ELF-1 (cell line): ENCODE data around the gene DDX25.

Experiments
- DNase-seq: peaks from one replicate; pipeline ENCODE4 v3.0.0-alpha.2; 2016; ENCODE audit warnings: low read depth, low spot score

Gene DDX25

GRCh38 chr11:125935618-125936199, 31.4 kb downstream of the DDX25 start:
- no peak for DNase-seq

- no peak for DNase-seq
Observed at GRCh38 chr11:125938418-125938817, 34.1 kb downstream of the DDX25 start.

- peak; percentile 34 for DNase-seq
Observed at GRCh38 chr11:125939081-125939521, 34.8 kb downstream of the DDX25 start.

- DNase-seq = no peak
Observed at GRCh38 chr11:125940145-125940544, 35.8 kb downstream of the DDX25 start.

GRCh38 chr11:125941267-125941618, 36.9 kb downstream of the DDX25 start:
- DNase-seq = no peak

- DNase-seq = peak; percentile 83
Observed at GRCh38 chr11:125941619-125942611, 37.6 kb downstream of the DDX25 start.

- DNase-seq = no peak
Observed at GRCh38 chr11:125942771-125943428, 38.6 kb downstream of the DDX25 start.

- no peak for DNase-seq
Observed at GRCh38 chr11:125943661-125944349, 39.5 kb downstream of the DDX25 start.

GRCh38 chr11:125944350-125945010, 40.2 kb downstream of the DDX25 start:
- no peak for DNase-seq

- DNase-seq = no peak
Observed at GRCh38 chr11:125945011-125945796, 40.9 kb downstream of the DDX25 start.

GRCh38 chr11:125945797-125946520, 41.7 kb downstream of the DDX25 start, which contains the start of gene VSIG10L2:
Gene VSIG10L2 (plus strand): TSS chr11:125946044. CDS start chr11:125946056, 12 bp downstream.
- DNase-seq = no peak

- DNase-seq = peak; percentile 0
Observed at GRCh38 chr11:125946712-125947418, 42.6 kb downstream of the DDX25 start.

- DNase-seq = peak; percentile 1
Observed at GRCh38 chr11:125947419-125948277, 43.3 kb downstream of the DDX25 start.

- peak; percentile 0 for DNase-seq
Observed at GRCh38 chr11:125948278-125949051, 44.2 kb downstream of the DDX25 start.

GRCh38 chr11:125949271-125950177, 45.2 kb downstream of the DDX25 start:
- DNase-seq = no peak

GRCh38 chr11:125950178-125950490, 45.8 kb downstream of the DDX25 start:
- DNase-seq = no peak
